ENCODE results near the gene LSM4. TPM values are rescaled to one million over a fixed set of nuclear protein-coding genes. Genes with fewer than 3 reads are reported as not detected.
A peak's percentile ranks its signal among the peaks of the same experiment; 100 is the strongest.

Gene LSM4
- total RNA-seq, 1 donor from 2014 or later: 85.0 TPM

DNA sequence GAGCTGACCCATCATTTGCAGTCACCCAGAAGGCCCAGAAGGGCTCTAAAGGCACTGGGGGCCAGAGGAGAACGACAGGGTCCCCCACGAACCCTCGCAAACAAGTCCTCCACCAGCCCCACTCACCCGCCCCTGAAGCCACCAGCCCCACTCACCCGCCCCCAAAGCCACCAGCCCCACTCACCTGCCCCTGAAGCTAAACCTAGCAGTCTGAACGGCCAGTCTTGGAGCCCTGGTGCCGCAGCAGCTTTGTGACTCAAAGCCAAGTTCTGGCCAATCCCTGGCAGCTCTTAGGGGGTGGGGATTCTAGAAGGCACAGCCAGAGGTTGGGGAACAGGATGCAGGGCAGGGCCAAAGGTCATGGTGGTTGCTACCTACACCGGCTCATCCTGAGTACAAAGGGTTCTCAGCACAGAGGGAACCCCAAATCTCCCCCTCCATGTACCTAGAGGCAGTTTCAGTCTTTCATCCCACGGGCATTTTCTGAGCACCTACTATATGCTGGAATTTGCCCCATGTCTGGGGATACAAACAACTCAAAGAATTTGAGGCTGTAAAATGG is 48.6 kb downstream of the LSM4 start, which contains the start of gene IQCN:
IQCN (minus strand) TSS at position 234 of the 562 bp plus-strand sequence. CDS start 4,974 bp downstream, outside the sequence.
- peak; percentile 51 for ATAC-seq

DNA sequence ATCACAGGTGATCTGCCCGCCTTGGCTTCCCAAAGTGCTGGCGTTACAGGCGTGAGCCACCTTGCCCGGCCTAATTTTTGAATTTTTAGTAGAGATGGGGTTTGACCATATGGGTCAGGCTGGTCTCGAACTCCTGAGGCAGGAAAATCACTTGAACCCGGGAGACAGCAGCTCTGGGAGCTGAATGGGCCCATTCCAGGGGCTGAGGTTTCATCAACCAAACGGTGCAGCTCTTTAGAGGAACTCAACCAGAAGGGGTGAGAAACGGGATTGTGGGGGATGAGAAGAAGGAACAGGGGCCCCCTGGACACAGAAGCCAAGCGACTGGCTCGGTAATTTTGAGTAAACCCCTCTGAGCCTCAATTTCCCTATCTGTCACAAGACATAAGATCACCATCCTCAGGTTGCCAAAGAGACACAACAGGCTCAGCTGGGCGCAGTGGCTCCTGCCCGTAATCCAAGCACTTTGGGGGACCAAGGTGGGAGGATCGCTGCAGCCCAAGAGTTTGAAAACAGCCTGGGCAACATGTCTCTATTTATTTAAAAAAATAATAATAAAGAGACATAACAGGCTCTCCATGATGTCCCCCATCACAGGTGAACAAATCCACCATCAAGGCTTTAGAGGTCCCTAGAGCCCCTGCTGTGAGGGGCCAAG is 49.2 kb downstream of the LSM4 start:
- ATAC-seq: no peak

GRCh38 chr19:18271433-18271841 is 51.4 kb downstream of the LSM4 start:
- ATAC-seq: no peak

- ATAC-seq: no peak
Measured at GRCh38 chr19:18270326-18270725, 52.5 kb downstream of the LSM4 start.

- no peak for ATAC-seq
Measured at GRCh38 chr19:18269070-18269723, 53.7 kb downstream of the LSM4 start.

- no peak for ATAC-seq
Measured at GRCh38 chr19:18266771-18267686, 55.8 kb downstream of the LSM4 start.

DNA sequence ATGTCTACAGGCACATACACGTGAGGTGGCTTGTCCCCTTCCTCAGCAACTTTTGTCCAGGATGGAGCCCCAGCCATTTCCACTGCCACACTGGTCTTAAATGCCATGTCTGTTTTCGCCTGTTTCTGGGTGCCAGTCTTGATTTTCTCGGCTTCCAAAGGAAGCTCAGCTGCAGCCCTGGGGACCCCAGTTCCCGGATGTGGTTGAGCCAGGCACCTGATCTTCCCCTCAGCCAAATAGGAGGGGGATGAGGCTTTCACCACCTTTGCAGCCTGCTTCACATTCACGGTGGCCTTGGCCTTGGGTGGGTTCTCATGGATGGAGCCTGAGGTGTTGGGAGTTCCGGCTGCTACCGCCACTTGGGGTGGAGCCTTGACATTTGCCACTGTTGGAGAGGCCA is 57.3 kb downstream of the LSM4 start:
- ATAC-seq: no peak

GRCh38 chr19:18264971-18265540 is 57.8 kb downstream of the LSM4 start:
- peak; percentile 5 for ATAC-seq

- ATAC-seq: peak; percentile 5
Measured at GRCh38 chr19:18264137-18264854, 58.6 kb downstream of the LSM4 start.

DNA sequence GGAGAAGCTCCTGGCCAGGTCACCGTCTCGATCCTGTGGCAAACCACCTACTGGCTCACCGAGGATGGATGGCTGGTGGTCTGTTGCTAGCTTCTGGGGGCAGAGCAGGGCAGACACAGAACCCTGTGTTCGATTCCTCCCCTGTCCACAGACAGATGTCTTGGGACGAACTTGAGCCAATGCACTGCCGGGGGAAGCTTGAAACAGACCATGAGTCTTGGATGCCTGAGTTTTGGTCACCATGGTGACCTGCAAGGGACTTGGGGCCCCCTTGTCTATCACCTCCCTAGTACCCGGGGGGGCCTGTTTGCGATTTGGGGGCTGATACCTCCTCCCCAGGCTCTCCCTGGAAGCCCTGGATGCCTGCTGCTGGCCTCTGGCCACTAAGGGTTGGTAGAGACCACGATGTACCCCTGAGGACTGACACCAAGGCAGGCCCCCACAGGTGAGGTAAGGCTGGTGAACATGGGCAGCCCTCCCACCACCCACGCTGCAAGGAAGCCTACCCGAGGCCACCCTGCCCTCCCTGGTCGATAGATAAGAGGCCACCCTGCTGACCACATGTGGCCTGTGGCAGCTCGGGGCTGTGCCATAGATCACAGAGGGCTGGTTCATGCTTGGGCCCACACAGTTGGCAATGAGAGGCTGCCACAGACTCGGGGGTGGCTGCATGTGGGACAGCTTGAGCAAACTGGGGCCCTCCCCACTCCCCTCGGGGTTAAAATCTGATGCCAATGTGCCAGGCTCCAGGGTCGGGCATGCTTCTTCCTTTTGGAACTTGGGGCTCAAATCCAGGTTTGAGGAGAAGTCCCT is 59.3 kb downstream of the LSM4 start:
- no peak for ATAC-seq

DNA sequence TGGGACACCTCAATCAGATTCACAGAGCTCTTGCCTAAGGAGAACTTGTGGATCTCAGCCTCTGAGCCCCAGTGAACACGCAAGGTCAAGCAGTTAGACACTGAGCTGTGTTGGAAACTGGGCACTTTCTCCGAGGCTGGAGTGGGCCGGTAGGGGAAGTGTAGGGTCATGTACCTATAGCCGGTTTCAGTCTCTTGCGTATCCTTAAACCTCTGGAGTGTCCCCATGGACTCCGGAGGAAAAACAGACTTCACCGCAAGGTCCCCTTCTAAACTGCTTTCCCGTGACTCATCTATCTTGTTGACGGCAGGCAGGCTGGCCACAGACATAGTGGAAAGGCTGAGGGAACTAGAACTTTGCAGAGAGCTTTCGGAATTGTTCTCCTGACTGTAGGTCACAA is 60.0 kb downstream of the LSM4 start:
- no peak for ATAC-seq

GRCh38 chr19:18262144-18262543 is 60.7 kb downstream of the LSM4 start:
- no peak for ATAC-seq

- ATAC-seq: no peak
Measured at GRCh38 chr19:18261474-18261873, 61.4 kb downstream of the LSM4 start.

DNA sequence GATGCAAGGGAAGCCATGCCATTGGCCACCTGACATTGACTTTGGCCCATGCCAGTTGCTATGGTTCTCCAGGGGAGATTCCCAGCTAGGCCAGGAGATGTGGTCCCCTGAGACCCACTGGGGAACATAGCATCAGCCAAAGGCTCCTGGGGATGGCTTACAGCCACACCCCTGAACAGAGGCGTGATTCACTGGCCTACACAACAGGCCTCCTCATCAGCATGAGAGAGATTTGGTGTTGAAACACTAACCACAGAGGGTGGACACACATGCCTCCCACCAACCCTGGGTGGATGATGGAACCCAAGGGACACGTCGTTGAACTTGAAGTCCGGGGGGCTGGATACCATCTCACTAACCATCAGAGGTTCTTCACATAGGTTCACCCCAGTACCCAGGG is 63.0 kb downstream of the LSM4 start:
- no peak for ATAC-seq

GRCh38 chr19:18257503-18258470 is 65.1 kb downstream of the LSM4 start:
- ATAC-seq: no peak

Data from esophagus mucosa (tissue), 1 donor.